GM19238 (cell line): ENCODE data around the gene IP6K1.
"Not testable (repeated sequence)": the region's sequence is repeated elsewhere in the genome, so short reads cannot be mapped to it uniquely, and the experiment has no call there.

ENCODE experiments used
- DNase-seq: peaks from one replicate; pipeline ENCODE4 v3.0.0; 2011; ENCODE audit warnings: low spot score; ENCODE audit not compliant: insufficient read length

Gene IP6K1

DNA sequence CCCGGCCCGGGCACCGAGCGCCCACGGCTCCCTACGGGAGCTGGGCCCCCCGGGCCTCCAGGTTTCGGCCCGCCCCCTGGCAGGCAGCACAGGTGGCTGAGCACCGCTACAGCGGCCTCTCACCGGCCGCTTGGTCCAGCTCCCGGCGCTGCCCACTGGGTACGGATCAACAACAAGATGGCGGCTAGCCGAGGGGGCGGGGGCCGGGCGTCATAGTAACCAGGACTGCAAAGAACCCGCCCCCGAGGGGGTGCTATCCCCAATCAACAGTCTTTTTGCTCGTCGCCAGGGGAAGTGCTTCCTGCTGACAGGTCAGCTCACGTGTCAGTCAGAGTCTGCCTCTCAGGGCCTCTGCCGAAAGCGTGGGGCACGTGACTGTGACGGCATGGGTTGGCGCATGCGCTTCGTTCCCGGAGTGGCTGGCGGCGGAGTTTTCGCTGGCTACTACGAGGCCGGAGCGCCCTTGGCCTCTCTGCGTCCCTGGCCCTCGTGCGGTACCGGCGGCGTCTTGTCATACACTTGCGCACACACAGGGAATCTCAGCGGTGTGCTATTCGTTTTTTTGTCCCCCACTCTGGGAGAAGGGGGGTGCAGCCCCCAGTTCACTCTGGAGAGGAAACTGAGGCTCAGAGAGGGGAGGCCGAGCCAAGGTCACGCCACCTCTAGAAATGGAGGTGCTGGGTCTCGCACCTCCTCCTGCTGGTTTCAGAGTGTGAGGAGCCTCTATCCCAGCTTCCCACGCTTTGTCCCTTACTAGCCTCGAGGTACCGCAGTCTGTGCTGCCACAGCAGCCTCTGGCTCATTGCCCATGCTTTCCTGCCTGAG, at the start of gene IP6K1:
Gene IP6K1 (minus strand): TSS at position 186 of the 825 bp plus-strand sequence. CDS start 38,502 bp downstream, outside the sequence.
- peak; percentile 100 for DNase-seq

- DNase-seq: no peak
These were observed 45.0 kb upstream of the IP6K1 start for GRCh38 chr3:49831341-49831740.

GRCh38 chr3:49826016-49826415, 39.7 kb upstream of the IP6K1 start:
- no peak for DNase-seq

- DNase-seq: not testable (repeated sequence)
These were observed 36.8 kb upstream of the IP6K1 start for GRCh38 chr3:49823131-49823530.

DNA sequence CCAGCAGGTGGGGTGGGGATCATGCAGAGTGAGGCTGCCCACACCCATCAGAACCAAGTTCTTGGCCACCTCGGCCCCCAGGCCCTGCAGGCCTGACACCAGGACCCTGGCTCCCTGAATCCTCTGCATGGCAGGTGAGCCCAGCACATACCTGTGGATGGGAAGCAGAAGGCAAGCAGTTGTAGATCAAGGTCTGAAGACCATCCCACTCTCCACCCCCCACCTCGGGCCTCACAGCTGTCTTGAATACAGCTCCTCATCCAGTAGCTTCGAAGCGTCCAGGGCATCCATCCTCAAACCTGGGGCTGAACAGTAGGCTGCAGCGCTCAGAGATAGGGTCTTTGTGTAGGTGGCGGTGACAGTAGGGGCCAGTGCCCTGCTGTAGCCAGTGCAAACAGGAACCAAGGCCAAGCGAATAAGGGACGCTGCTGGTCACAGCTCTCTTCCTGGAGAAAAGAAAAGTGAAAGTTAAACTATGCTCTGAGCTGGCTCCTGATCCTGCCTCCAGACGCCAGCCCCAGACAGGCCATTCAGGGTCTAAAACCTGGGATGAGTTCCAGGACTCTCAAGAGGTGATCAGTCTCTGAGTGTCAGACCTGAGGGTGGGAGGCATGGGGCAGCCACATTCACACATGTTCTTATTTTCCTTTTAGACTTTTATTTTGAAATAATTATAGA, 27.3 kb upstream of the IP6K1 start, which contains the start of gene UBA7:
Gene UBA7 (minus strand): TSS at position 457 of the 678 bp plus-strand sequence. CDS start 166 bp downstream, at position 291.
- peak; percentile 77 for DNase-seq

DNA sequence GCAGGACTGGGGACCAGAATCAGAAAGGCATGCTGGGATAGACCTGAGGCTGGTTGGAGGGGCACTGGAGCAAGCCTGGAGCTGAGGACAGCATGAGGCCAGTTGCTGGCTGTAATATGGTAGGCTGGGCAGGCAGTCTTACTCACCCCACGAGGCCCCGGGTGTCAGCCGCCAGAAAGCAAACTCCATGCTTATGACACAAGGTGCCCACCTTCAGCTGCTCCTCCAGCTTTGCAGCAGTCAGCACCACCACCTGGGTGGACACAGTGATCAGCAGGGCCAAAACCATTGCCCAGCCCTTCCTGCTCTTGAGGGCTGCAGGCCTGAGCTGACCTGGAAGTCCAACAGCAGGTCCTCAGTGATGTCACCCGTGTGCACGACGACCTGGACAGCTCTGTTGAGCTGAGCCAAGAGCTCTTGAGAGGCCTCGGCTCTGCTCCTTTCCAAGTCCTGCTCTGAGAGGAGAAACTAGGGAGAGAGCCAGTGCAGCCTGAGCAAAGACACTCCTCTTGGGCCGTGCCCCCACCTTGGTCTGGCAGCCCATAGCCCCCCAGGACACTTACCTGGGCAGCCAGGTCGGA, 26.7 kb upstream of the IP6K1 start:
- DNase-seq: no peak

DNA sequence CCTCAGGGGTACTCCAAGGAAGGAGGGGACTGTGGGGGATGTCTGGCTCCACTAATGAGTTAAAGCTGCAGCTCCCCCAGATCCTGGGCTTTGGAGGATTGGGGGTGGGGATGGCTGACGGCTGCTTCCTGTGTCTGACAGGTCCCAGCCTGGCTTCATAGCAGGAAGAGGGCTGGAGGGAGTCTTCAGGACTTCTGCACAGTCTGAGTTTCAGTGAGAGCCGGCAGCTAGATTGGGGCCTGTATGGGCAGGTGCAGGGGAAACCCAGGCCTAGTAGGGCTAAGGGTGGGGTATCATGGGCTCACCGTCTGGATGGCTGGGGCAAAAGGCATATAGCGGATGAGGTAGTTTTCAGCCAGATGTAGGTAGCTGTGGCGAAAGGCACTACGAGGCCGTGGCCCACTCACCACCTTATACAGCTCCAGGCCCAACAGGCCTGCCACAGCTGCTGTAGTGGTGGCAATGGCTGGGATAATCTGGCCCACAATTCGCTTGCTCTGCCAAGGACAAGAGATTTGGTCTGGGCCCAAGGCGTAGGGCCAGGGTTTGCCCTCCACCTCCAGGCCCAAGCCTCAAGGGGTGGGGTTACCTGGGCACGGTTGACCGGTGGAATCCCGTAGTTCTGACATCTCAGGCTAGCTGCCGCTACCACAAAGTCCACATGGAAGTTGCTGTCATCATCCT, 21.2 kb upstream of the IP6K1 start:
- no peak for DNase-seq

GRCh38 chr3:49806850-49807249, 20.5 kb upstream of the IP6K1 start:
- no peak for DNase-seq

GRCh38 chr3:49805897-49806701, 19.8 kb upstream of the IP6K1 start:
- DNase-seq: no peak

GRCh38 chr3:49805367-49805782, 19.0 kb upstream of the IP6K1 start:
- no peak for DNase-seq

DNA sequence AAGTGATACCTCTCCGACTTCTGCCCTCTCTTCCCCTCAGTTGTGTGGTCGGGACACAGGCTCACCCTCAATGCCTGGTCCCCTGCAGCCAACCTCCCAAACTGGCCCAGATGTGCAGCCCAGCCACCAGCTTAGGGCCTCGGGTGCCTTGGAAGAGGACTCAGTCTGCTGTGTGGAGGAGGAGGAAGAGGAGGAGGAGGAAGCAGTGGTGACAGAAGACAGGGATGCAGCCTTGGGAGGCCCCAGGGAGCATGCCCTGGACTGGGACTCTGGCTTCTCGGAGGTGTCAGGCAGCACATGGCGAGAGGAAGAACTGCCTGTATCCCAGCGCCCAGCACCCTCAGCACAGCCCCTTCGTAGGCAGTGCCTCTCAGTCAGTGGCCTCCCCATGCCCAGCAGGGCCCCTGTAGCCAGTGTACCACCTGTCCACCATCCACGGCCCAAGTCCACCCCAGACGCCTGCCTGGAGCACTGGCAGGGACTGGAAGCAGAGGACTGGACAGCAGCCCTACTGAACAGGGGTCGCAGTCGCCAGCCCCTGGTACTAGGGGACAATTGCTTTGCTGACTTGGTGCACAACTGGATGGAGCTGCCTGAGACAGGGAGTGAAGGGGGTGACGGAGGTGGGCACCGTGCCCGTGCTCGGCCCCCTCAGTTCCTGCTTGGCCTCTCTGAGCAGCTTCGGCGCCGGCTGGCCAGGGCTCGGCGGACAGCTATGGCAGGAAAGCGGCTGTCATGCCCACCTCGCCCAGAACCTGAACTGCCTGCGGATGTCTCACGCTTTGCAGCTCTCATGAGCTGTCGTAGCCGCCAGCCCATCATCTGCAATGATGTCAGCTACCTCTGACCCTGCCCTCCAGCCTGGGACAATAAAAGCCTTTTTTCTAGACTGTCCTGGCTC, 18.0 kb upstream of the IP6K1 start:
- DNase-seq: no peak

DNA sequence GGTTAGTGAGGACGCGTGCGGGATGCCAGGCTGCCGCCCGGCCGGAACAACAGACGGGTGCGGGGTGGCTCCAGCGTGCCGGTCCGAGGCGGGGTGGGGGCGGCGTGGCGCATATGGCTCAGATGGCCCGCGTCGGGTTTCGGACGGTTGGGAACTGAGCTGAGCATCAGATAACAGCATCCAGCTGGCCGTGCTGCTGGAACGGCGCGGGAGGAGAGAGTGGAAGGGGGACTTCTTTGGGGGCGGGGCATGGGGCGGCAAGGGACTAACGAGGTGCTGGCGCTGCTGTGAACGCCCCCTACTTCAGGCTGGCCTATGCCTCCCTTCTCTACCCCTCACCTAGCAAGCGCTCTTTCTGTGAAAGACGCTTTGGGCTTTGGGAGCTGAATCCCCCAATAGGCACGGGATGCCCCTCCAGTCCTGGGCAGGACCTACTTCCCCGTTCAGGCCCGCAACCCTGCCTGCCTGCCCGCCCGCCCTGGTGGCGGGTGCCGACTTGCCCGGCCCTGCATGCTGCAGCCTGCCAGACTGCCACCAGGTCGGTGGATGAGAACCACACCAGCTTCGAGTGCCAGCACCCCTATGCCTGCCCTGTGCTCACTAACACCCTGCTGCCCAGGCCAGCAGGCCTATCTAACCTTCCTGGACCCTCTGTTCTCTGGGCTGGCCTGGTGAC, 17.3 kb upstream of the IP6K1 start:
- no peak for DNase-seq

- peak; percentile 92 for DNase-seq
These were observed 16.6 kb upstream of the IP6K1 start, which contains the start of gene INKA1 for GRCh38 chr3:49802719-49803464. INKA1 (plus strand) TSS chr3:49803261; CDS start chr3:49803393, 132 bp downstream.

GRCh38 chr3:49801160-49801559, 14.8 kb upstream of the IP6K1 start:
- DNase-seq: no peak

DNA sequence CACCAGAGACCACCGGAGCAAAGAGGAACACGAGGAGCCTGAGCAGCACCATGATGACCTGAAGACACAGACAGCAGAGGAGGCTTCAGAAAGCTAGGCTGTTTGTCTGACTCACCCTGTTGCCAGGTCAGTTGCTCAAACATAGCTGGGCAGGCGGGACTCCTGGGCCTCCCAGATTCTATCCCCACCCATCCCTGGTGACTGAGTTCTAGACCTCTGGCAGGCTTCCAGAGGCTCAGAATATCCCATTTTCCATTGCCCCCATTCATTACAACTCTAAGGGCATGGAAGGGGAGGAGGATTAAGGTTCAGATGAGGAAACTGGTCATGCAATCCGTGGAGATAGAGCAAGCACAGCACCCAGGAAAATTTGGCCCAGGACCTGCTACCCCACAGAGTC, 13.4 kb upstream of the IP6K1 start, which contains the start of gene CDHR4:
Gene CDHR4 (minus strand): TSS at position 113 of the 400 bp plus-strand sequence. CDS start 61 bp downstream, at position 52.
- DNase-seq: no peak

DNA sequence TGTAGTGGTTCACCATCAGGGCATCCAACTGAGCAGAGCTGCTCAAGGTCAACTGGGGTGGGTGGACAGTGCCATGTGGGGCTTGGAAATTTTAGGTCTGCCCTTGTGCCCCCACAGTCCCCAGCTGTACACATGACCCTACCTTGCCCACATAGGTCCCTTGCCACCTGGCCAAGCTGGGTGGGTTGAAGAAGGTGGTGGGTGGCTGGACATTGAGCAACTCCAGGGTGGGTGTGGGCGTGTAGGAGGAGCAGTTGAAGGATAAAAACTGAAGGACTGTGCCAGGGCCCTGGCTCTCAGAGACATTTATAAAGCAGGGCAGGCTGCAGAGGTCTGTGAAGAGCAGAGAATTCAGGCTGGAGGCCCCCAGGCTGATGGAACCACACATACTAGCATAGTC, 12.8 kb upstream of the IP6K1 start:
- DNase-seq: no peak

DNA sequence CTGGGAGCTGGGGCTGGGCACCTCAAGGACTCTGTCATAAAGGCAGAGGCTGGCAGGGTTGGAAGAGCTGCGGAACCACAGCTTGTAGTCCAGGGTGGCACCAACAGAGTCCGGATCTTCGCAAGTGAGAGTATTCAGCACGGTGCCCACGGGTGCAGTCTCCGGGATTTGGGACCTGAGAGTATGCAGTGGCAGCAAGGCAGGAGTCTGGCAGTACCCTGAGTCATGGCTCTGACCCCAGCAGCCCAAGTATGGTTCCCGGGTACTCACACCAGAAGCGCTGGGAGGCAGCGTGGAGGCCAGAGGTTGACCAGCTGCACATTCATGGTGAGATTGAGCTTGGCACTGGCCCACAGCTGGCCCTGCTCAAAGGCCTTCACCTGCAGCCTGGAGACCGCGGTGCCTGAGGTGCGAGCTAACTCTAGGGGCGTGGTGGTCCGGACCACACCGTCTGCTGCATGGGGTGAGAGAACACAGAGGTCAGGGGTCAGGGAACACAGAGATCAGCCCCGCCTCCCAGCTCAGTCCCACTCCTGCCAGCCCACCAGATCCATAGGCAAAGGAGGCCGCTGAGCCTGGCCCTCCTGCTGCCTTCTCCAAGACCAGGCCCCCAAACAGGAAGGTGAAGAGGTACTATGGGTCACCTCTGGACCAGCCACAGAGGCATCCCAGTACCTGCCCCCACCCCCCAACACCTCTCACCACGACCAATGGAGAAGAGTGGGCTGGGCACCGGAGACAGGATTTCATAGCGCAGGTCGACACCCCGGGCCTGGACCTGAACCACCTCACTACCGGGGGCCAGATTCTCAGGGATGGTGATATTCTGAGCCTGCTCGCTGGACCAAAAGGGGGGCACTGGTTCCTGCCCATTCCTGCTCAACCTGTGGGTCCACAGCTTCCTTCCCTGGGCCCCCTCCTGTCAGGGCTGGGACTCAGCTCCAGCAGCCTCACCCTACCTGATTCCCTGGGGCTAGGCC, 8.9 kb upstream of the IP6K1 start:
- DNase-seq: no peak
